HuH-7.5 (cell line): ENCODE results near the gene GPANK1.

ENCODE experiments used
- DNase-seq: peaks from one replicate; pipeline ENCODE4 v3.0.0; 2011; ENCODE audit warnings: low spot score

The GPANK1 gene

GRCh38 chr6:31691078-31691463, 26.3 kb upstream of the GPANK1 start:
- no peak for DNase-seq

GRCh38 chr6:31690231-31691077, 25.7 kb upstream of the GPANK1 start:
- DNase-seq, result peak; percentile 49

GRCh38 chr6:31689249-31690110, 24.7 kb upstream of the GPANK1 start:
- no peak for DNase-seq

GRCh38 chr6:31687860-31688693, 23.3 kb upstream of the GPANK1 start:
- DNase-seq, result no peak

GRCh38 chr6:31687321-31687720, 22.5 kb upstream of the GPANK1 start:
- no peak for DNase-seq

- DNase-seq, result no peak
These were observed 21.7 kb upstream of the GPANK1 start for GRCh38 chr6:31686483-31686882.

GRCh38 chr6:31683591-31683990, 18.8 kb upstream of the GPANK1 start:
- DNase-seq, result no peak

GRCh38 chr6:31681135-31681671, 16.4 kb upstream of the GPANK1 start:
- DNase-seq, result no peak

- peak; percentile 71 for DNase-seq
These were observed 15.7 kb upstream of the GPANK1 start, which contains the start of gene LY6G5C for GRCh38 chr6:31680226-31681134. TSS of gene LY6G5C (minus strand) at chr6:31681067. CDS start at chr6:31680373, 694 bp downstream.

- DNase-seq, result no peak
These were observed 13.2 kb upstream of the GPANK1 start for GRCh38 chr6:31677955-31678354.

GRCh38 chr6:31676904-31677303, 12.1 kb upstream of the GPANK1 start:
- DNase-seq, result no peak

GRCh38 chr6:31676322-31676903, 11.6 kb upstream of the GPANK1 start:
- DNase-seq, result no peak

GRCh38 chr6:31669676-31670075, 4.9 kb upstream of the GPANK1 start, which contains the start of gene LY6G5B:
TSS of gene LY6G5B (plus strand) at chr6:31669976. CDS start at chr6:31670951, 975 bp downstream.
- DNase-seq, result no peak

- DNase-seq, result no peak
These were observed 1.7 kb upstream of the GPANK1 start for GRCh38 chr6:31666337-31666965.

- DNase-seq, result peak; percentile 88
These were observed 922 bp upstream of the GPANK1 start, which contains the start of gene CSNK2B for GRCh38 chr6:31665501-31666336. TSS of gene CSNK2B (plus strand) at chr6:31666080. CDS start at chr6:31666832, 752 bp downstream.

GRCh38 chr6:31663961-31664789, 622 bp downstream of the GPANK1 start:
- no peak for DNase-seq

GRCh38 chr6:31663126-31663960, 1.5 kb downstream of the GPANK1 start:
- DNase-seq, result no peak
